ENCODE measurements around the gene GSTP1. TPM values are rescaled to one million over a fixed set of nuclear protein-coding genes. Genes with fewer than 3 reads are reported as not detected.
"Not testable (repeated sequence)": the region's sequence is repeated elsewhere in the genome, so short reads cannot be mapped to it uniquely, and the experiment has no call there.

GSTP1 gene
- polyA plus RNA-seq, 1 experiment, result 716 TPM

DNA sequence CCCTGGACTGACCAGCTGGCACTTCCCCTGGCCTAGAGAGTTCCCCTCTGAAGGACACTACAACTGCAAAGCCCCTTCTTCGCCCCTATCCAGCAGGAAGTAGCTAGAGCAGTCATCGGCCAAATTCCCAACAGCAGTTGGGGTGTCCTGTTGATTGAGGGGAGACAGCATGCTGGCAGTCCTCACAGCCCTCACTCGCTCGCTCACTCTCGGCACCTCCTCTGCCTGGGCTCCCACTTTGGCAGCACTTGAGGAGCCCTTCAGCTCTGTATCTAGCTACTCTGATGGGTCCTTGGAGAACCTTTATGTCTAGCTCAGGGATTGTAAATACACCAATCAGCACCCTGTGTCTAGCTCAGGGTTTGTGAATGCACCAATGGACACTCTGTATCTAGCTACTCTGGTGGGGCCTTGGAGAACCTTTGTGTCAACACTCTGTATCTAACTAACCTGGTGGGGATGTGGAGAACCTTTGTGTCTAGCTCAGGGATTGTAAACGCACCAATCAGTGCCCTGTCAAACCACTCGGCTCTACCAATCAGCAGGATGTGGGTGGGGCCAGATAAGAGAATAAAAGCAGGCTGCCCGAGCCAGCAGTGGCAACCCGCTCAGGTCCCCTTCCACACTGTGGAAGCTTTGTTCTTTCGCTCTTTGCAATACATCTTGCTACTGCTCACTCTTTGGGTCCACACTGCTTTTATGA, 42.7 kb downstream of the GSTP1 start:
- CTCF ChIA-PET; DNase-seq (ENCODE audit: low read depth, low spot score); POLR2A ChIA-PET; H3K9me3 ChIP-seq (ENCODE audit: control insufficient read depth, insufficient read depth, low read length); H3K27ac ChIP-seq (ENCODE audit: low read depth, low read length); H3K4me3 ChIP-seq (ENCODE audit: low read depth, low read length); H3K27me3 ChIP-seq (ENCODE audit: control insufficient read depth, insufficient read depth, low read length): not testable (repeated sequence)

DNA sequence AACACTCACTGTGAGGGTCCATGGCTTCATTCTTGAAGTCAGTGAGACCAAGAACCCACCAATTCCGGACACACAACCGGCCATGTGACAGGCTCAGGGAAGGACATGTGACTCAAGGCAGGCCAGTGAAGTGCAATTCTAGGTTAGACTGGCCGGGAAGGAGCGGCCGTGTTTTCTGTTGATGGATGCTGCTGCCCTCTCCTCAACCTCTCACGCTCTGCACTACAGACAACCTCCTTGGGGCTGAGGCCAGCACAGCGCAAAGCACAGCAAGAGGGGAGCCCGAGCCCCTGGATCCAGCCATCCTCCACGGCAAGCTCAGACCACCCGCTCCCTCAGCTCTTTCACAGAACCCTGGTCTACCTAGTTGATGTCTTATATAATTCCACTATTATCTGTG, 43.4 kb downstream of the GSTP1 start:
- no peak for DNase-seq (ENCODE audit: low read depth, low spot score)
- POLR2A ChIA-PET, result no interaction called here
- no peak overlapping the region for H3K27ac ChIP-seq (ENCODE audit: low read depth, low read length)
- no peak overlapping the region for H3K4me3 ChIP-seq (ENCODE audit: low read depth, low read length)
- no peaks in the 10 kb centered on the region; the same call in 1 of the 2 replicates for H3K9me3 ChIP-seq (ENCODE audit: control insufficient read depth, insufficient read depth, low read length)
- H3K27me3 ChIP-seq (ENCODE audit: control insufficient read depth, insufficient read depth, low read length), result no peaks in the 10 kb centered on the region
- CTCF ChIA-PET, result no interaction called here
- TF ChIP-seq, protein P1, sequence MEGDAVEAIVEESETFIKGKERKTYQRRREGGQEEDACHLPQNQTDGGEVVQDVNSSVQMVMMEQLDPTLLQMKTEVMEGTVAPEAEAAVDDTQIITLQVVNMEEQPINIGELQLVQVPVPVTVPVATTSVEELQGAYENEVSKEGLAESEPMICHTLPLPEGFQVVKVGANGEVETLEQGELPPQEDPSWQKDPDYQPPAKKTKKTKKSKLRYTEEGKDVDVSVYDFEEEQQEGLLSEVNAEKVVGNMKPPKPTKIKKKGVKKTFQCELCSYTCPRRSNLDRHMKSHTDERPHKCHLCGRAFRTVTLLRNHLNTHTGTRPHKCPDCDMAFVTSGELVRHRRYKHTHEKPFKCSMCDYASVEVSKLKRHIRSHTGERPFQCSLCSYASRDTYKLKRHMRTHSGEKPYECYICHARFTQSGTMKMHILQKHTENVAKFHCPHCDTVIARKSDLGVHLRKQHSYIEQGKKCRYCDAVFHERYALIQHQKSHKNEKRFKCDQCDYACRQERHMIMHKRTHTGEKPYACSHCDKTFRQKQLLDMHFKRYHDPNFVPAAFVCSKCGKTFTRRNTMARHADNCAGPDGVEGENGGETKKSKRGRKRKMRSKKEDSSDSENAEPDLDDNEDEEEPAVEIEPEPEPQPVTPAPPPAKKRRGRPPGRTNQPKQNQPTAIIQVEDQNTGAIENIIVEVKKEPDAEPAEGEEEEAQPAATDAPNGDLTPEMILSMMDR (IDR thresholded peaks at IDR 0.05; ENCODE audit: low read depth, low read length), result no peak

DNA sequence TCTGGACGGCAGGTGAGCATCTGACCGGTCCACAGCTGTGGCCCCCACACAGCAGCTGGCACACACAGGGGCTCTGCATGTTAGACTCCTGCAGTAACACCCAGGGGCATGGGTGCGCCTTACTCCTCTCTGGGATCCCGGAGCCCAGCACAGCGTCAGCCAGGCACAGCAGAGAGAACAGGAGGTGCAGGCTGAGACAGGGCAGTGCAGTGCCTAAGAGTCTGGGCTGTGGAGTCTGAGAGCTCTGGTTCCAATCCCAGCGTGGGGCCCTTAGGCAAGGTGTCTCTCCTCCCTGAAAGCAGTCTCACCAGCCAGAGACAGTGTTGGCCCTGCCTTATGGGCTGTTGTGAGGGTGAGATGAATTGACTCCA, 43.8 kb downstream of the GSTP1 start:
- POLR2A ChIA-PET, result no interaction called here
- no peaks in the 10 kb centered on the region; the same call in 1 of the 2 replicates for H3K9me3 ChIP-seq (ENCODE audit: control insufficient read depth, insufficient read depth, low read length)
- H3K27ac ChIP-seq (ENCODE audit: low read depth, low read length), result no peak overlapping the region
- TF ChIP-seq, protein P1 (IDR thresholded peaks at IDR 0.05; ENCODE audit: low read depth, low read length), result no peak
- CTCF ChIA-PET, result interaction anchor here (4.3 kb wide), 1 partner anchor 12 kb away, joined by 44 read pairs; no protein-coding TSS in a partner anchor
- H3K27me3 ChIP-seq (ENCODE audit: control insufficient read depth, insufficient read depth, low read length), result no peaks in the 10 kb centered on the region
- no peak for DNase-seq (ENCODE audit: low read depth, low spot score)
- H3K4me3 ChIP-seq (ENCODE audit: low read depth, low read length), result no peak overlapping the region

DNA sequence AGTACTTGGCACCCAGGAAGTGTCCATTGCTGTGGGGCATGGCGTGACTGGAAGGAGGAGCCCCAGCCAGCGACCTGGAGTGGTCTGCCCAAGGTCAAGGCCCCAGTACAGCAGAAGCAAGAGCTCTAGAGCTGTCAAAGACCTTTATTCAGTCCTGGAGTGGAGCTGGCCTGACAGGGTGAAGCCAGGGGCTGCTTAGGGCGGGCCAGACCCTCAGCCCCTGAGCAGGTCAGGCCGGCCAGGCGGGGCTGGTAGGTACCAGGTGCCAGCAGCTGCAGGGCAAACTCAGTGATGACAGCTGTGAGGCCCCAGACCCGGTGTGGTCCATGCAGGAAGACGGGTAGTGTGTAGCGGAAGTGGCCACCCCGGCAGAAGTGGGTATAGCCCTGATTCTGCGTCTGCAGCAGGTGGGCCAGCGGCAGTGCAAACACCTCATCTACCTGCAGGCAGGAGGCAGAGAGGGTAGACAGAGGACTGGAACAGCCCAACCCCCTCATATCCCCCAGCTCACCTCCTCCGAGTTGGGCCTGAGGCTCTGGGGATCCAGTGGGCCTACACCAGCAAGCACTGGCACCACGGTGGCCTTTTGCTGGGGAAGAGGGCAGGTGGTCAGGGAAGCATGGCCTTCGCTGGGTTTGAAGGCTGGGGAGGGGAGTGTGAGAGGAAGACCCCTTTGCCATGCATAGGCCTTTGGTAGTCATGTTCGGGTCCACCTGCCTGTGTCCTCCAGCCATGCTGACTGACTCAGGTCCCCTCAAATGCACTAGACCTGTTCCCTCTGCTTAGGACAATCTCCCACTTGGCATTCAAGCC, 44.4 kb downstream of the GSTP1 start:
- H3K27ac ChIP-seq (ENCODE audit: low read depth, low read length), result no peak overlapping the region
- H3K4me3 ChIP-seq (ENCODE audit: low read depth, low read length), result no peak overlapping the region
- TF ChIP-seq, protein P1 (IDR thresholded peaks at IDR 0.05; ENCODE audit: low read depth, low read length), result no peak
- no peak for DNase-seq (ENCODE audit: low read depth, low spot score)
- no peaks in the 10 kb centered on the region for H3K27me3 ChIP-seq (ENCODE audit: control insufficient read depth, insufficient read depth, low read length)
- ChIA-PET CTCF (interaction anchor here (1.1 to 4.3 kb wide), 6 partner anchors 13 to 328 kb away, joined by 4 to 44 read pairs (median 10); no protein-coding TSS in a partner anchor), POLR2A (no interaction called here)
- H3K9me3 ChIP-seq (ENCODE audit: control insufficient read depth, insufficient read depth, low read length), result no peaks in the 10 kb centered on the region; the same call in 1 of the 2 replicates

DNA sequence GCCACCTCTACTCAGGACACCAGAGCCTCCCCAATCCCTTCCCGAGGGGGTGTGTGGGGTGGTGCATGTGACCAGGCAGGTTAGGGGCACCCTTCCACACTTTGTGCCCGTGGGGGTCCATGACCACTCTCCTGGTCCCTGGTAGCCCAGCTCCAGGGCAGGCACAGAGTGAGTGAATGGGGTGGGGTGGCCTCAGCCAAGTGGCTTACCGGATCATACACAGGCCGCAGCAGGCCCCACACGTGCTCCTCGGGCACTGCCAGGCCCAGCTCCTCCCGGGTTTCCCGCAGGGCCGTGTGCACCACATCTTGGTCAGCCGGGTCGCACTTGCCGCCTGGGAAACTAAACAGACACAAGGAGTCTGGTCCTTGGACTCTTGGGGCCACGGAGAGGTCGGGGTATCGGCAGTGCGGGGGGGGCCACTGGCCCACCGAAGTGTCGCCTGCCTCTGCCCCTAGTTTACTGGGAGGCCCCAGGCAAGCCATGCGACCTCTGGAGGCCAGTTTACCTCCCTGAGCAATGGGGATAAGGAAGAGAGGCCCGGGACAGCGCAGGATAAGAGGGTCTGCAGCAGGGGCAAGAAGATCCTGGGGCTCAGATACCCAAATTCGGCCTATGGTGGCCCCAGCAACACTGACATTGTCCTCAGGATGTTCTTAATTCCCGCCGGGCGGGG, 45.2 kb downstream of the GSTP1 start:
- TF ChIP-seq, protein P1 (IDR thresholded peaks at IDR 0.05; ENCODE audit: low read depth, low read length), result no peak
- Histone ChIP-seq H3K27ac (ENCODE audit: low read depth, low read length) (no peak overlapping the region), H3K4me3 (ENCODE audit: low read depth, low read length) (no peak overlapping the region), H3K9me3 (ENCODE audit: control insufficient read depth, insufficient read depth, low read length) (no peaks in the 10 kb centered on the region; the same call in 1 of the 2 replicates), H3K27me3 (ENCODE audit: control insufficient read depth, insufficient read depth, low read length) (peaks cover 2% of the 10 kb centered on the region)
- DNase-seq (ENCODE audit: low read depth, low spot score), result no peak
- ChIA-PET POLR2A (interaction anchor here (0.7 to 1.6 kb wide), 2 partner anchors 14 to 48 kb away, joined by 5 read pairs; no protein-coding TSS in a partner anchor), CTCF (interaction anchor here (0.7 to 4.3 kb wide), 11 partner anchors 9 to 327 kb away, joined by 3 to 44 read pairs (median 5); partner anchors contain the start of gene GSTP1)
